GM18502 (cell line): ENCODE measurements around the gene CWC27.

Experiments
- ATAC-seq: cut with Tn5 transposase; IDR thresholded peaks from one replicate; pipeline ENCODE4 v1.9.1; 2021; ENCODE audit warnings: mild to moderate bottlenecking; ENCODE audit not compliant: unreplicated experiment, poor library complexity

CWC27 gene, protein sequence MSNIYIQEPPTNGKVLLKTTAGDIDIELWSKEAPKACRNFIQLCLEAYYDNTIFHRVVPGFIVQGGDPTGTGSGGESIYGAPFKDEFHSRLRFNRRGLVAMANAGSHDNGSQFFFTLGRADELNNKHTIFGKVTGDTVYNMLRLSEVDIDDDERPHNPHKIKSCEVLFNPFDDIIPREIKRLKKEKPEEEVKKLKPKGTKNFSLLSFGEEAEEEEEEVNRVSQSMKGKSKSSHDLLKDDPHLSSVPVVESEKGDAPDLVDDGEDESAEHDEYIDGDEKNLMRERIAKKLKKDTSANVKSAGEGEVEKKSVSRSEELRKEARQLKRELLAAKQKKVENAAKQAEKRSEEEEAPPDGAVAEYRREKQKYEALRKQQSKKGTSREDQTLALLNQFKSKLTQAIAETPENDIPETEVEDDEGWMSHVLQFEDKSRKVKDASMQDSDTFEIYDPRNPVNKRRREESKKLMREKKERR

DNA sequence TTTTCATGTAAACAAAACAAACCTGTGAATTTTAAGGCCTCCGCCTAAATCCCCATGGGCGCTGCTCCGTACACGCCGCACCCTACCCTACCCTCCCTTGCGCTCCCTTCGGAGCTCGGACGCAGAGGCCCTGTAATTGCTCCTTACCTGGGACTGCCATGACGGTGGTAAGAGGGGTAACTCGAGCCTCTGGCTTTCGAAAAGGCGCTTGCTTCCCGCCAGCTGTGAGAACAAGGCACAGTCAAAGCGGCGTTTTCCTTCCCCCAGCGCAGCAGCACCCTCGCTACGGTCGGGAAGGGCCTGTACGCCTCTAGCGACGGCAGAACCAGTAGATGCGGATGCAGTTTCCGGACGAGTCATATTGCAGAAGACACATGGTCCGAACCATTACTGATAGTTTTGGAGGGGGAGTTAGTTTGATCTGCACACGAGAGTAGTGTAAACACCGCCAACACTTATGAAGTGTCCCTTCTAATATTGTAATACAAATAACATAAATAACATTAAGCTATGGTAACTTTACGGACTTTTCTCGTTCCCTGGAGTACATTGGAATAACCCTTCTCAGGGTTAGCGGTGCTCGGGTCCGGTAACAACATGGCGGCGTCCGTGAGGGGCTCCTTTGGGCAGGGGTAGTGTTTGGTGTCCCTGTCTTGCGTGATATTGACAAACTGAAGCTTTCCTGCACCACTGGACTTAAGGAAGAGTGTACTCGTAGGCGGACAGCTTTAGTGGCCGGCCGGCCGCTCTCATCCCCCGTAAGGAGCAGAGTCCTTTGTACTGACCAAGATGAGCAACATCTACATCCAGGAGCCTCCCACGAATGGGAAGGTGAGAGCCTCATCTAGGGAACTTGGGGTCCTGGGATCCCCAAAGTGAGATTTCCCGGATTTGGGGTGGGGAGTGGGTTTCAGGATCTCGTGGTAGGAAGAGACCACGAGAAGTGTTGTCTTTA is at the start of gene CWC27, which contains the start of gene SREK1IP1:
TSS of gene CWC27 (plus strand) at position 573 of the 955 bp plus-strand sequence. CDS start at position 790, 217 bp downstream.
TSS of gene SREK1IP1 (minus strand) at position 334 of the 955 bp plus-strand sequence. CDS start at position 160, 174 bp downstream.
- ATAC-seq, result peak; percentile 96

GRCh38 chr5:64722588-64722987 is 46.1 kb upstream of the CWC27 start:
- ATAC-seq, result no peak

DNA sequence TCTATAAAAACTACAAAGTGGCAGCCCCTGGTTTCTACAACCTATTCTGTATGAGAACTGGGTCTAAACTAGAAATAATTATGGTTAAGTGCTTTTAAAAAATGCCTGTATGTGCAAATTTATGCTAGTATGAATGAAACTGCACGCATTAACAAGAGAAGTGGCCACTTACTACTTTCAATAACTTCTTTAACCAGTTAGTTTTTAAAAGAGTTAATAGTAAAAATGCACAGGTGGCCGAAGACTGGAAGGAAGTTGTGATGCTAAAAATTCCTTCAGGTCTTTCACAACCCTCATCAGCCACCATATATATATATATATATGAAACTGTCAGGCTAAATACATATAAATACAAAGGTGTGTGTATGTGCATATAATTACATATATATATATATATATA is 41.6 kb upstream of the CWC27 start:
- ATAC-seq, result no peak

DNA sequence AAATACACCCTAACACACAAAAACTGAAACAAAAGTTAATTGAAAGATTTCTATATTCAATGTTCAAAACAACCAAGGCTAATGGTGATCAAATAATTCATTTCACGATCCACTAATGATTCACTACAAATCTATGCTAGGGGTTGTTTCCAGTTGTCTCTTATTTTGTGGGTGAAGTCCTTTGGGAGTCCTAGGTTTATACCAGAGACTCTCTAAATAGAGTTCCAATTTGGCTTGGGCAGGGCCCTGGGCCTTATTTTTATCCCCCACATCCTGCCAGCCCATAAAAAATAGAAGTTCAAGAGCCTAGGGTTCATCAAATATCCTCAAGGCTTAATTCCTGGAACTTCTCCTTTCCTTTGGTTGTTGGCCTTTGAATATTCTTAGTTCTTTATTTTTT is 26.3 kb upstream of the CWC27 start:
- ATAC-seq, result no peak

DNA sequence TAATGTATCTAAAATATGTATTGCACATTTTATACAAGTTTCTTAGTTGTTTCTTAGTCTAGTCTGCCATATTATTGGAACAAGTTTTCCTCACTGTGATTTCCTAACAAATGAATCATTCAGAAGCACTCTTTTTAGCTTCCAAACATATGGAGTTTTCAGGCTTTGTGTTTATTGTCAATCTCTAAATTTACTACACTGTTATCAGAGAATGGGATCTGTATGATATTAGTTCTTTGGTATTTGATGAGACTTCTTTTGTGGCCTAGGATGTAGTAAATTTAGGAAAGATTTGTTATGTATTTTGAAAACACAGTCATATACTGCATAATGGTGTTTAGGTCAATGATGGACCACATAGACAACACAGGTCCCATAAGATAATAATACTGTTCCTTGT is 25.9 kb upstream of the CWC27 start:
- ATAC-seq, result no peak

- ATAC-seq, result no peak
Observed at GRCh38 chr5:64744914-64745313, 23.8 kb upstream of the CWC27 start.

- no peak for ATAC-seq
Observed at GRCh38 chr5:64746446-64746845, 22.3 kb upstream of the CWC27 start.

DNA sequence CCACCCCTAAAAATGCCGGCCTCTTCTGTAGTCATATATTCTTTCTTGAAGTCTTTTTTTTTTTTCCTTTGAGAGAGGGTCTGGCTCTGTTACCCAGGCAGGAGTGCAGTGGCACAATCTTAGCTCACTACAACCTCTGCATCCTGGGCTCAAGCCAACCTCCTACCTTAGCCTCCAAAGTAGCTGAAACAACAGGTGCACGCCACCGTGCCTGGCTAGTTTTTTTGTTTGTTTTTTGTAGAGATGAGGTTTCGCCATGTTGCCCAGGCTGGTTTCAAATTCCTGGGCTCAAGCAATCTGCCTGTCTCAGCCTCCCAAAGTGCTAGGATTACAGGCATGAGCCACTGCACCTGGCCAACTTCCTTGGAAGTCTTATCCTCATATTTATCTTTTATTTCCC is 19.3 kb upstream of the CWC27 start:
- no peak for ATAC-seq

- ATAC-seq, result no peak
Observed at GRCh38 chr5:64754066-64754465, 14.7 kb upstream of the CWC27 start.

DNA sequence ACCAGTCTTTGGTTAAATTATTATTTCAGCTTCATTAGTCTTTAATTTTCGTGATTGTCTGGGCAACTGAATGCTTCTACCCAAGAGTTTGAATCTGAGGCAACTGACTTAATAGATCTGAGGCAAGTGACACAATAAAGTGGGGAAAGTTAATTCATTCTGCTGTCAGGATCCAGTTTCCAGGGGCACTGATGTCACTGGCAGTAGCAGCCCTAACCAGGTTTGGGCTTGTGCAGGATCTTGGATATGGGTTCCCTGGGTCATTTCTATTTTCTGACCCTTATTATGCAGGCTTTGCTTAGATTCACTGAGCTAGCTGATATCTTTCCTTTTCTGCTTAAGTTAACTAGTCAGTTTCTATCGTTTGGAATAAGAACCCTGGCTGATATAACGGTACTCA is 9.8 kb upstream of the CWC27 start:
- no peak for ATAC-seq

GRCh38 chr5:64759960-64760660 is 8.6 kb upstream of the CWC27 start:
- ATAC-seq, result no peak

GRCh38 chr5:64763948-64764503 is 4.7 kb upstream of the CWC27 start:
- no peak for ATAC-seq

DNA sequence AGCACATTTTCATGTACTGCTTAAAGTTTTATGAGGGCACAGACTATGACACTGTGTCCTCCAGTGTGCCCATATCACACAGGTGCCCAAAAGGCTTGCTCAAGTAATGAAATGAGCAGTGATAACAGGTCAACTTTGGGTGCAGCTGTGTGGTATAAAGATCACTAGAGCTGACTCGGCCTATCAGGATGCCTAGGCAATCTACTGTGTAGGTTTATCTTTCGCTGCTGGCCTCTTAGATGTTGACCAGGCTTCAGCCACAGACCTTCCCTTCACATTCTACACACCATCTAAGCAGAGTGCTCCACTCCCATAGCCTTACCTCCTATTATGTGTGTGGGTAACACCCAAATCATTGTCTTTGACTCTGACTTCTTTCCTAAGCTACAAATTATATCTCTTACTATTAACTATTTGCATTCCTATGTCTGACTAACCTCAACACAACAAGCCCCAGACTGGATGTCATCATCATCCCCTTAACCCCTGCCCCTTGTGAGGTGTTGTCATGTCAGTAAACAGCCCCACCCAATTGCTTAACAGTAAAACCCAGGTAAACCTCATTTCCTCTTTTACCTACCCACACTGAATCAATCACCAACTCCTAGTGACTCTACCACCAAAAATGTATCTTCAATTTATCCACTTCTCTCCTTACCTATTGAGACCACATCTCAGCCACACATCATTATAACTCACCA is 2.8 kb upstream of the CWC27 start:
- no peak for ATAC-seq

- no peak for ATAC-seq
Observed at GRCh38 chr5:64766941-64767340, 1.8 kb upstream of the CWC27 start.

GRCh38 chr5:64767959-64768357 is 772 bp upstream of the CWC27 start:
- ATAC-seq, result peak; percentile 14

GRCh38 chr5:64769855-64770254 is 1.1 kb downstream of the CWC27 start:
- ATAC-seq, result no peak

DNA sequence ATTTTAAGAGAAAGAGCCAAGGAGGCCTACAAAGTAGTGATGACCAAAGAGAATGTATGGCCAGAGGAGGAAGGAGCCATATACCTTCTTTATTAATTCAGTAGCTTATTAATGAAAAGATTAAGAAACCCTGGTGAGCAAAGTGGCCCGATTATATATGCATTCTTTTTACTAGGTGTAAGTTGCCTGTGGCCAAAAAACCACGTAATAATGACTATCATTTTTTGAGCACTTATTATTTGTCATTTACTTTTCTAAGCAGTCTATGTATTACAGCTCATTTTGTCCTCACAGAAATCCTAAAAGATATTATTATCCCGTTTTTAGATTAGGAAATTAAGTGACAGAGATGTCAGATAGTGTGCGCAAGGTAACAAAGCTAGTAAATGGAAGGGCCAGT is 3.0 kb downstream of the CWC27 start:
- no peak for ATAC-seq

DNA sequence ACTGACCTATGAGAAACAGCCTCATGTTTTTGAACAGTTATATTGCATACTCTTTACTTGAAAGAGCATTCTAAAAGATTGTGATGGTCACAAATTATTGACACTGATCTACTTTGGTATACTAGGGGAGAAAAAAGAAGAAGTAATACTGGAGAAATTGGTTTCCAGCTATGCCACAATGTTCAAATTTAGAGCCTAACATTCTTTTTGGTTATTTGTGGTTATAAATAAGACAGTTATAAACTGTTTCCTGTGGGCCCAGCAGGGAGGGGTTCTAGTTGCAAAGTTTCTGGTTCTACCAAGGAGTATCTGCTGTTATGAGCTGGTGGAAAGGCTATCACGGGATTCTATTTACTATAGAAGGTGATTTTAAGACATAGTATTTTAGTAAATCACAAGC is 4.8 kb downstream of the CWC27 start:
- peak; percentile 62 for ATAC-seq

- no peak for ATAC-seq
Observed at GRCh38 chr5:64775291-64775690, 6.6 kb downstream of the CWC27 start.
